NCI-H2171 (cell line): Measurements from ENCODE around the gene LYPD3.
A peak's percentile ranks its signal among the peaks of the same experiment; 100 is the strongest.
"Not testable (repeated sequence)": the region's sequence is repeated elsewhere in the genome, so short reads cannot be mapped to it uniquely, and the experiment has no call there.

Source experiments
- DNase-seq: peaks from one replicate; lab custom pipeline; 2025; lab: John Stamatoyannopoulos, UW

Gene LYPD3

GRCh38 chr19:43461303-43461702 is 4.1 kb downstream of the LYPD3 start:
- no peak for DNase-seq

GRCh38 chr19:43460362-43461016 is 4.9 kb downstream of the LYPD3 start:
- DNase-seq: no peak

GRCh38 chr19:43457809-43458208 is 7.6 kb downstream of the LYPD3 start:
- DNase-seq: no peak

- no peak for DNase-seq
These were observed 9.9 kb downstream of the LYPD3 start for GRCh38 chr19:43455321-43456113.

- no peak for DNase-seq
These were observed 11.4 kb downstream of the LYPD3 start for GRCh38 chr19:43454031-43454430.

- no peak for DNase-seq
These were observed 12.8 kb downstream of the LYPD3 start for GRCh38 chr19:43452582-43452981.

GRCh38 chr19:43450545-43450997 is 14.8 kb downstream of the LYPD3 start:
- DNase-seq: no peak

- DNase-seq: no peak
These were observed 17.8 kb downstream of the LYPD3 start for GRCh38 chr19:43447655-43448054.

- DNase-seq: peak; percentile 59
These were observed 18.5 kb downstream of the LYPD3 start for GRCh38 chr19:43446746-43447489.

GRCh38 chr19:43445426-43445825 is 20.0 kb downstream of the LYPD3 start:
- DNase-seq: no peak

GRCh38 chr19:43444531-43445287 is 20.7 kb downstream of the LYPD3 start:
- DNase-seq: no peak

GRCh38 chr19:43444091-43444490 is 21.3 kb downstream of the LYPD3 start:
- not testable (repeated sequence) for DNase-seq

GRCh38 chr19:43441716-43442115 is 23.7 kb downstream of the LYPD3 start:
- no peak for DNase-seq

GRCh38 chr19:43439709-43440063 is 25.7 kb downstream of the LYPD3 start:
- DNase-seq: no peak

- no peak for DNase-seq
These were observed 26.2 kb downstream of the LYPD3 start for GRCh38 chr19:43439032-43439708.

- no peak for DNase-seq
These were observed 26.9 kb downstream of the LYPD3 start for GRCh38 chr19:43438291-43439031.

GRCh38 chr19:43437712-43438111 is 27.7 kb downstream of the LYPD3 start:
- no peak for DNase-seq

- not testable (repeated sequence) for DNase-seq
These were observed 28.1 kb downstream of the LYPD3 start for GRCh38 chr19:43437284-43437683.

GRCh38 chr19:43435775-43436174 is 29.6 kb downstream of the LYPD3 start:
- DNase-seq: no peak

GRCh38 chr19:43433689-43434088 is 31.7 kb downstream of the LYPD3 start:
- no peak for DNase-seq

GRCh38 chr19:43433358-43433673 is 32.1 kb downstream of the LYPD3 start:
- no peak for DNase-seq
